Measurements from ENCODE around the gene SCAPER. TPM values are rescaled to one million over a fixed set of nuclear protein-coding genes. Genes with fewer than 3 reads are reported as not detected.

SCAPER gene
- total and polyA plus RNA-seq, 10 of the 15 experiments (the other 5 are each of a cell fraction or from before 2014, with no cell fraction given) = 1.0 to 7.7 (median 3.9) TPM

DNA sequence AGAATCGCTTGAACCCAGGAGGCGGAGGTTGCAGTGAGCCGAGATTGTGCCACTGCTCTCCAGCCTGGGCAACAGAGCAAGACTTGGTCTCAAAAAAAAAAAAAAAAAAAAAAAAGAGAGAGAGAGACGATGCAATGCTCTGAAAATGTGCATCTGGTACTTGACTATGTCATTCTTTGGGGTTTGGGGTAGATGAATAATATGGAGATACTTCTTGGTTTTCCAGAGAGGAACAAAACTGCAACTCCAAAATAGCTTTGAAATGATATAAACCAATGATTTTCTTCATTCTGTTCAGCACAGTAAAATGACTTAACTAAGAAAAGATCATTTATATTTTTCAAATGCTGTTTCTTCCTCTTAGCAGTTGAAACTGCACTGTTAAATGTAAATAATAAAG lies 409.7 kb downstream of the SCAPER start (continued):
- TF ChIP-seq ZBTB33 (IDR thresholded peaks at IDR 0.05) = no peak
- TF ChIP-seq, protein P1, sequence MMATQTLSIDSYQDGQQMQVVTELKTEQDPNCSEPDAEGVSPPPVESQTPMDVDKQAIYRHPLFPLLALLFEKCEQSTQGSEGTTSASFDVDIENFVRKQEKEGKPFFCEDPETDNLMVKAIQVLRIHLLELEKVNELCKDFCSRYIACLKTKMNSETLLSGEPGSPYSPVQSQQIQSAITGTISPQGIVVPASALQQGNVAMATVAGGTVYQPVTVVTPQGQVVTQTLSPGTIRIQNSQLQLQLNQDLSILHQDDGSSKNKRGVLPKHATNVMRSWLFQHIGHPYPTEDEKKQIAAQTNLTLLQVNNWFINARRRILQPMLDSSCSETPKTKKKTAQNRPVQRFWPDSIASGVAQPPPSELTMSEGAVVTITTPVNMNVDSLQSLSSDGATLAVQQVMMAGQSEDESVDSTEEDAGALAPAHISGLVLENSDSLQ (IDR thresholded peaks at IDR 0.05) = no peak
- no peak for TF ChIP-seq KDM1A (IDR thresholded peaks at IDR 0.05; ENCODE audit: borderline replicate concordance)
- no peak for TF ChIP-seq SPI1 (IDR thresholded peaks at IDR 0.05; ENCODE audit: borderline replicate concordance, insufficient read depth, low read depth, low read length)
- no peak for TF ChIP-seq SIX5 (IDR thresholded peaks at IDR 0.05; ENCODE audit: low read depth, low read length, severe bottlenecking)
- no peak for TF ChIP-seq CHD2 (IDR thresholded peaks at IDR 0.05; ENCODE audit: borderline replicate concordance, low read depth, low read length)

- no peak overlapping the region for H3K27ac ChIP-seq (ENCODE audit: control insufficient read depth, insufficient read depth)
- CTCF ChIA-PET = no interaction called here
- no peaks in the 10 kb centered on the region for H3K36me3 ChIP-seq (ENCODE audit: control insufficient read depth in 2 of 2, insufficient read depth in 2 of 2, low read length in 1 of 2)
- FAIRE-seq = no peak
- intact Hi-C loops (cut with micrococcal nuclease; ENCODE audit: unreplicated experiment) (no loop called here), in situ Hi-C loops (cut with MboI) (no loop called here)
- RAD21 ChIA-PET (ENCODE audit: unreplicated experiment) = no interaction called here
- H3K9ac ChIP-seq (ENCODE audit: control insufficient read depth, insufficient read depth, low read length) = no peak overlapping the region
- no peak for ATAC-seq
- 75% methylated on average over 1 of the region's 1 CpG for WGBS (ENCODE audit: insufficient coverage, insufficient replicate concordance, low lambda C conversion rate, missing lambda C conversion rate)
- H3K9me3 ChIP-seq (replicated peaks; ENCODE audit: control insufficient read depth, insufficient read depth, low read length) = no peaks in the 10 kb centered on the region
- POLR2A ChIA-PET = no interaction called here
- no peaks in the 10 kb centered on the region for H3K27me3 ChIP-seq (replicated peaks in 1 of 2; ENCODE audit: control insufficient read depth in 2 of 2, insufficient read depth in 2 of 2, low read length in 1 of 2)
- no peak overlapping the region for H2AFZ ChIP-seq (ENCODE audit: control insufficient read depth, low read depth, low read length)
- no TSS peak for BruUV-seq (replicated peaks)
- H3K4me2 ChIP-seq (ENCODE audit: control insufficient read depth, insufficient read depth) = no peak overlapping the region
- H3K4me3 ChIP-seq = no peak overlapping the region
- H3K79me2 ChIP-seq (ENCODE audit: control insufficient read depth, insufficient read depth, low read length) = no peaks in the 10 kb centered on the region
- DNase-seq (ENCODE audit: low read depth, low spot score) = no peak
- no peaks in the 10 kb centered on the region for H4K20me1 ChIP-seq (ENCODE audit: control insufficient read depth, insufficient read depth)
- H3K4me1 ChIP-seq (ENCODE audit: control insufficient read depth, insufficient read depth, low read length) = no peaks in the 10 kb centered on the region
- SMC1A ChIA-PET (ENCODE audit: uncharacterized antibody, unreplicated experiment) = interaction anchor here (0.8 kb wide), 1 partner anchor 356 kb away, joined by 3 read pairs; no protein-coding TSS in a partner anchor
- no peak for TF ChIP-seq YBX1 (IDR thresholded peaks at IDR 0.05)
- TF ChIP-seq USF2 (IDR thresholded peaks at IDR 0.05; ENCODE audit: borderline replicate concordance, low read depth, low read length) = no peak
- no peak for TF ChIP-seq CHD1 (IDR thresholded peaks at IDR 0.05; ENCODE audit: low read depth, low read length)
- TF ChIP-seq SIN3A (IDR thresholded peaks at IDR 0.05; ENCODE audit: low read depth, low read length) = no peak
- no peak for TF ChIP-seq NR2C2 (IDR thresholded peaks at IDR 0.05; ENCODE audit: borderline replicate concordance, control insufficient read depth, insufficient read length, low read depth)
- no peak for TF ChIP-seq CUX1 (IDR thresholded peaks at IDR 0.05; ENCODE audit: insufficient replicate concordance, low read depth, low read length)
- no peak for TF ChIP-seq RBBP5 (conservative IDR thresholded peaks at IDR 0.05)
Measured at GRCh38 chr15:76492538-76492937, 412.6 kb downstream of the SCAPER start.

All from GM12878 (cell line).